ENCODE data around the gene SNAPC2. TPM values are rescaled to one million over a fixed set of nuclear protein-coding genes. Genes with fewer than 3 reads are reported as not detected.

SNAPC2 gene
- 15.0 and 20.8 TPM in 2 replicates for total RNA-seq

- DNase-seq (ENCODE audit: low read depth, low spot score) = peak; percentile 71
Observed at GRCh38 chr19:7919610-7920518, at the start of gene SNAPC2. Gene SNAPC2 (plus strand): TSS chr19:7920338. CDS start chr19:7920367, 29 bp downstream.

DNA sequence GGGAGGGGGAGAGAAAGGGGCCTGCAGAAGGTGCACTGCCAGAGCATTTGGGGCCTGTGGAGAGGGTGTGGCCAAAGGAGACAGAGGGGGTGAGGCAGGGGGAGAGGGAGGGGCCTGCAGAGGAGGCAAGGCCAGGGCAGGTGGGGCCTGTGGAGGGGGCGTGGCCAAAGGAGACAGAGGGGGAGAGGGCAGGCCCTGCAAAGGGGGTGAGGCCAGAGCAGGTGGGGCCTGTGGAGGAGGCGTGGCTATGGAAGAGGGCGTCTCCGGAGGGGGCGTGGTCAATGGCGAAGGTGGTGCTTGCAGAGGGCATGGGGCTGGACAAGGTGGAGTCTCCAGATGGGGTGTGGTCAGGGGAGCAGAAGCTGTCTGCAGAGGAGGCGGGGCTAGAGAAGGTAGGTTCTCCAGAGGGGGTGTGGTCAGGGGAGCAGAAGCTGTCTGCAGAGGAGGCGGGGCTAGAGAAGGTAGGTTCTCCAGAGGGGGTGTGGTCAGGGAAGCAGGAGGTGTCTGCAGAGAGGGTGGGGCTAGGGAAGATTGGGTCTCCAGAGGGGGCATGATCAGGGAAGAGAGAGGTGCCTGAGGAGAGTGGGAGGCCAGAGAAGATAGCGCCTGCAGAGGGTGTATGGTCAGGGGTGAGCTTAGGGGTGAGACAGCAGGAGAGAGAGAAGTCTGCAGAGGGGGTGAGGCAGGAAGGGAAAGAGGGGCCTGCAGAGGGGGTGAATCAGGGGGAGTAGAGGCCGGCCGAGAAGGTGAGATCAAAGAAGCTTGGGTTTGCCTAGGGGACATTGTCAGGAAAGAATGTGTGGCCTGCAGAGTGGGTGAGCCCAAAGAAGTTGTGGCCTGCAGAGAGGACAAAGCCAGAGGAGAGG lies 49.3 kb upstream of the SNAPC2 start:
- DNase-seq (ENCODE audit: low read depth, low spot score) = no peak

DNA sequence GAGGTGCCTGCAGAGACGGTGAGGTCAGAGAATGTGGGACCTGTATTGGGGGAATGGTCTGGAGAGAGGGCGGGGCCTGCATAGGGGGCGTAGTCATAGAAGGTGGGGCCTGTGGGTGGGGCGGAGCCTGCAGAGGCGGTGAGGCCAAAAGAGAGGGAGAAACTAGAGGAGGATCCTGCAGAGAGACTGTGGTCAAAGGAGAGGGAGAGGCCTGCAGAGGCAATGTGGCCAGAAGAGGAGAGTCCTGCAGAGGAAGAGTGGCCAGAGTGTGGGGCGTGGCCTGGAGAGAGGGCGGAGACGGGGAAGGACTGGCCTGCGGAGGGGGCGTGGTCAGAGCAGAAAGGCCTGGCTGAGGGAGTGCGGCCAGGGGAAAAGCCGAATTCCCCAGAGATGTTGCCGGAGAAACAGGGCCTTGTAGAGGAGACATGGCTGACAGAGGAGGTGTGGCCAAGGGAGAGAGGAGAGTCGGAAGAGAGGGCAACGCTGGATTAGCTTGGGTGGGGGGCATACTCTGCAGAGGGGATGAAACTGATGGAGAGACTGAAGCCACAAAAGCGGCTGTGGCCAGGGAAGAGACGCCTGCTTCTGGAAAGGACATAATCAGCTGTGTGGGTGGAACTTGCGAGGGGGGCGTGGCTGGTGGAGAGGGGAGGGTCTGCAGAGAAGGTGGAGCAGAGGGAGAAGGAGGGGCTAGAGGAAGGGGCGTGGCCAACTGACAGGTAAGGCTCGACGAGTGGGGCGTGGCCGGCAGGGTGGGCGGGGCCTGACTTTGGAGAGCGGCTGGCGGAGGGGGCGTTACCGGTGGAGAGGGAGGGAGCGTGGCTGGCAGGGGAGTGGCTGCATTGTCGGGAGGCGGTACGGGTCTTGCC lies 48.5 kb upstream of the SNAPC2 start:
- DNase-seq (ENCODE audit: low read depth, low spot score) = peak; percentile 33

DNA sequence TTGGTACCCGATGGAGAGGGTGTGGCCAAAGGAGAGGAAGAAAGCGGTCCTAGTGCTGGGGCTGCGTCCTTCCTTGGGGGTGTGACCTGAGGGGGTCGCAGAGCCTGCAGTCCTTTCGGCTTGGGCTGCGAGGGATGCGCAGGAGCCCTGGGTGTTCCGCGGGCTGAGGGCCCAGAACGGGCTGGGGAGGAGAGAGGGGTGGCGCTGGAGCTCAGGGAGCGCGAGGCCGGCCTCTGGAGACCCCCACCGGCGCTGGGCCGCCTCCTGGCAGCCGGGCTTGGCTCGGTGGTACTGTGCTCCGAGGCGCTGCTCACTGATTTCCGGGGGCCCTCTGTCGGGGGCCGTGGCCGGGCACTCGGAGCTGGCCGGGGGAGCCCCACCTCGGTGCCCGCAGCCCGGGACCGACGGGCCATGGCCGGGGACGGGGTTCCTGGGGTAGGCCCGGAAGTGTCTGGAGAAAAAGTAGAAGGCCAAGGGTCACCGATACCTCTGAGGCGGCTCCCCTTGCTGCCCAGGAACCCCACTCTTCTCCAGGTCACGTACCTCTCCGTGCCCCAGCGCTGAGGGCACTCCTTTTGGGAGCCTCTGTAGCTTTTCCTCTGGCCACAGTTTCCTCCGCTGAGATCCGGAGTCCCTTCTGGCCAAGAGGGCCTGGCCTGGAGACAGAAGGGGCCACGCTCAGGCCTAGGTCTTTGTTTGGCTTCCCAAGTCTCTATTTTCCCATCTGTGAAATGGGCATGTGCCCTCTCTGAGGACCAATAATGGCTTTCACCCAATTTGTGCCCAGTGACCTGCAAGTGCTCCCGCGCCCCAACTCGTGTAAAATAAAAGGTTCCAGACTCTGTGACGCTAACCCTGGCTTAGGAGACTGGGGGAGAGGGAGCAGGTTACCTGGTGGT lies 47.6 kb upstream of the SNAPC2 start:
- DNase-seq (ENCODE audit: low read depth, low spot score) = no peak

GRCh38 chr19:7873304-7874075 lies 46.6 kb upstream of the SNAPC2 start:
- DNase-seq (ENCODE audit: low read depth, low spot score) = no peak

- no peak for DNase-seq (ENCODE audit: low read depth, low spot score)
Observed at GRCh38 chr19:7874076-7874896, 45.9 kb upstream of the SNAPC2 start, which contains the start of gene PRR36. Gene PRR36 (minus strand): TSS chr19:7874390. CDS start chr19:7873689, 701 bp downstream.

DNA sequence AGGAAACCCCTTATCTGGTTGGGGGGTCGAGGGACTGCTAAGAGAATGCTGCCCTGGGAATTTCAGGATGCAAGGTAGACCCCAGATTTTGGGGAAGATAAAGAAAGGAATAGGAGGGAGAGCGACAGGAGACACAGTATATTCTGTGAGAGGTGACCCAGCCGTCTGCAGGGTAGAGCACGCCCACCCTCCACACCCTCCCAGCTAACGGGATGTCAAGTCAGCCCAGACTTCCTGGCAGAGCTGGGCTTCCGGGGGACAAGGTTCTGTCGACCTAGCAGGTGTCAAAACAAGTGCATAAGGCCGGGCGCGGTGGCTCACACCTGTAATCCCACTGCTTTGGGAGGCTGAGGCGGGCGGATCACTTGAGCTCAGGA lies 45.3 kb upstream of the SNAPC2 start:
- no peak for DNase-seq (ENCODE audit: low read depth, low spot score)

GRCh38 chr19:7877249-7877836 lies 42.8 kb upstream of the SNAPC2 start:
- DNase-seq (ENCODE audit: low read depth, low spot score) = no peak

GRCh38 chr19:7879111-7879807 lies 40.9 kb upstream of the SNAPC2 start:
- DNase-seq (ENCODE audit: low read depth, low spot score) = no peak

DNA sequence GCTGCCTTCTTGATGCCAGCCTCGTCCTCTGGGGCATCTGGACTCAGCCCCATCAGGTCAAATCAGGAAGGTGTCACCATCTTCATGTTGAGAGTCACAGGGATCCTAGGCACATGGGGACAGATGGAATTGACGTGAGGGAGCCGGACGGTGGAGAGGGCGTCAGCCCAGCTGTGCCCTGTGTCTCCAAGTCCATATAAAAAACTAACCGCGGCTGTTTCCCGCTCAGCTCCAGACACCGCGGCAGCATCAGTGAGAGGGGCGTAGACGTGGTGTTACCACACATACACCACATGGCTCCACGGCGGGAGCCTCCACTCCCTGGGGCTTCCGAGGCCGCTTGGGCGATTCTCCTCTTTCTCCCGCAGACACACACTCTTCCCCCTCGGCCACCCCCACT lies 40.3 kb upstream of the SNAPC2 start:
- DNase-seq (ENCODE audit: low read depth, low spot score) = no peak

DNA sequence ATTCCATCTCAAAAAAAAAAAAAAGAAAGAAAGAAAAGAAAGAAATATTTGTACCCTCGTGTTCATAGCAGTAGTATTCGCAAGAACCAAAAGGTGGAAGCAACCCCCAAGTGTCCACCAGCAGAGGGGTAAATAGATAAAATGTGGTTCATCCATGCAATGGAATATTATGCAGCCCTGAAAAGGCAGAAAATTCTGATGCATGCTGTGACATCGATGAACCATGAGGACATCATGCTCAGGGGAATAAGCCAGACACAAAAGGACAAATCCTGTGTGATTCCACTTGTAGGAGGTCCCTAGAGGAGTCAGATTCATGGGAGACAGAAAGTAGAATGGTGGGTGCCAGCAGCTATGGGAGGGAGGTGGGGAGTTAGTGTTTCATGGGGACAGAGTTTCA lies 38.2 kb upstream of the SNAPC2 start:
- DNase-seq (ENCODE audit: low read depth, low spot score) = no peak

DNA sequence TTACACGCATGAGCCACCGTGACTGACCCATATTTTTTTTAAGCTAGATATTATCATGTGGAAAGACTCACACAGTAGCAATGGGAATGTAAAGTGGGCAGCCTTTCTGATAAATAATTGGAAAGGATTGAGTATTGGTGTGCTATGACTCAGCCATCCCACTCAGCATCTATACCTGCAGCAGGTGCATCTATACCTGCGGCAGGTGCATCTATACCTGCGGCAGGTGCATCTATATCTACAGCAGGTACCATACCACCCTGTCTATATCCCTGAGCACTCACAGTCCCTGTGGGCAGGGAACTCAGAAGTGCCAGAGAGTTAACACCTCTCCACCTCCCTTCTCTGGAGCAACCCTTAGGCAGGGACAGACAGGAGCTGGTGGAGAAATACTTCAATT lies 37.0 kb upstream of the SNAPC2 start:
- no peak for DNase-seq (ENCODE audit: low read depth, low spot score)

DNA sequence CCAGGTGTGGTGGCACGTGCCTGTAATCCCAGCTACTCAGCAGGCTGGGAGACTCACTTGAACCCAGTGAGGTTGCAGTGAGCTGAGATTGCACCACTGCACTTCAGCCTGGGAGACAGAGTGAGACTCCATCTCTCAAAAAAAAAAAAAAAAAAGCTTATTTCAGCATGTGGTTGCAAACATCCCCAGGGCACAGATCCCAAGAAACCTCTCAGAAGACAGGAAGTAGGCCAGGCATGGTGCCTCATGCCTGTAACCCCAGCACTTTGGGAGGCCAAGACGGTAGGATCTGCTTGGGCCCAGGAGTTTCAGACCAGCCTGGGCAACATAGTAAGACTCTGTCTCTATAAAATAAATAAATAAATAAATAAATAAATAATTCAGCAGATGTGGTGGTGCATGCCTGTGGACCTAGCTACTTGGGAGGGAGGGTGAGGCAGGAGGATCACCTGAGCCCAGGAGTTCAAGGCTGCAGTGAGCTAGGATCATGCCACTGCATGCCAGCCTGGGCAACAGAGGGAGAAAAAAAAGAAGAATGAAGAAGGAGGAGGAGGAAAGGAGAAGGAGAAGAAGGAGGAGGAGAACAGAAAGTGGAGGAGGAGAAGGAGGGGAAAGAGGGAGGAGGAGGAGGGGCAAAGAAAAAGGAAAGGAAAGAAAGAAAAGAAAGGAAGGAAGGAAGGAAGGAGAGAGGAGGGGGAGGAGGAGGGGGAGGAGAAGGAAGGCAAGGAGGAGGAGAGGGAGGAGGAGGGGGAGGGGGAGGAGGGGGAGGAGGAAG lies 36.2 kb upstream of the SNAPC2 start:
- no peak for DNase-seq (ENCODE audit: low read depth, low spot score)

DNA sequence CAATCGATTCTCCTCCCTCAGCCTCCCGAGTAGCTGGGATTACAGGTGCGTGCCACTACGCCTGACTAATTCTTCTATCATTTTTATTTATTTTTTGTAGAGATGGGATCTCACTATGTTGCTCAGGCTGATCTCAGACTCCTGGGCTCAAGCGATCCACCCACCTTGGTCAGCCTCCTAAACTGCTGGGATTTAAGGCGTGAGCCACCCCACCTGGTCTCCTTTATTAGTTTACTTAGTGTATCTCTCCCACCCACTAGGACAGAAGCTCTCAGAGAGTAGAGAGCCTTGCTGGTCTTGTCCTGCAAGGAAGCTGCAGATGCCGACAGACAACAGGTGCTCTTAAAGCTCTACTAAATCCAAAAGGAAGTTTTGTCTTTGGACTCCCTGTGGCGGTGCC lies 34.3 kb upstream of the SNAPC2 start:
- DNase-seq (ENCODE audit: low read depth, low spot score) = no peak

DNA sequence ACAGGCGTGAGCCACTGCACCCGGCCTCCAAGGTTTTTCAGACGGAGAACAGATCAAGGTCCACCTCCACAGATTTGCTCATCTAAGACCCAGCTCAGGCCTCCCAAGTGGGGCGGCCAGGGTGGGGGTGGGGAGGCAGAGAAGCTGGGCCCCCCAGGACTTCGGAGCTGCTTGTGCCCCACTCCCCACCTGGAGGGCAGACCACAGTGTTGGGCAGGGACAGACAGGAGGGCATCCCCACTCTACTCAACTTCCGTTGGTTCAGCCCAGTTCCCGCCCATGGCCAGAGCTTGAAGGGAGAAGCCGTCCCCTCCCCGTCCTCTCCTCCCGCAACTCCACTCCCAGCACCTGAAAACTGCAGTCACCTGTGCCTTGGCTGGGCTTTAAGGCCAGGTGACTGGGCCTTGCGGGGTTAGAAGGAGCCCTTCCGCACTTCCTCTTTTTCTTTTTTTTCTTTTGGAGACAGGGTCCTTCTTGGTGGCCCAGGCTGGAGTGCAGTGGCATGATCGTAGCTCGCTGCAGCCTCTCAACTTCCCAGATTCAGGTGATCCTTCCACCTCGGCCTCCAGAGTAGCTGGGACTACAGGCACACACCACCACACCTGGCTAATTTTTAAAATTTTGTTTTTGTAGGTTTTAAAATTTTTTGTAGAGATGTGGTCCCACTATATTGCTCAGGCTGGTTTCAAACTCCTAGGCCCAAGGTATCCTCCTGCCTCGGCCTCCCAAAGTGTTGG lies 32.6 kb upstream of the SNAPC2 start:
- DNase-seq (ENCODE audit: low read depth, low spot score) = no peak

Data from pulmonary artery endothelial cell (primary cell).